Astrocyte of the cerebellum (primary cell): ENCODE measurements around the gene ZNF808.
"Not testable (repeated sequence)": the region's sequence is repeated elsewhere in the genome, so short reads cannot be mapped to it uniquely, and the experiment has no call there.

ENCODE experiments used
- DNase-seq: peaks from one replicate; pipeline ENCODE4 v3.0.0-alpha.2; 2011; ENCODE audit warnings: low read depth
- H3K4me3 ChIP-seq: 2 replicates; pipeline ENCODE4 v1.5.1; 2011; ENCODE audit warnings: mild to moderate bottlenecking, low read depth, low read length, moderate library complexity
- CTCF ChIP-seq: IDR thresholded peaks from 2 replicates; pipeline ENCODE4 v1.5.1; 2012; ENCODE audit warnings: low read length, low read depth, moderate library complexity, mild to moderate bottlenecking; ENCODE audit errors: missing control alignments
- in situ Hi-C: cut with HindIII; loops from 2 replicates; pipeline ENCODE4 v1.10.0; 2017; ENCODE audit warnings: low sequenced_read_pairs

ZNF808 gene

GRCh38 chr19:52527134-52527955 lies at the start of gene ZNF808:
ZNF808 (plus strand) TSS chr19:52527668; CDS start chr19:52543285, 15,617 bp downstream.
- in situ Hi-C loops = no loop called here
- peak; percentile 52 for TF ChIP-seq CTCF
- DNase-seq = peak; percentile 53
- peak within 1 kb of the TSS; percentile 75 for H3K4me3 ChIP-seq

- in situ Hi-C loops, H3K4me3 ChIP-seq, DNase-seq: not testable (repeated sequence)
These were observed 43.2 kb upstream of the ZNF808 start for GRCh38 chr19:52484111-52484743.

- DNase-seq, in situ Hi-C loops: not testable (repeated sequence)
These were observed 42.4 kb upstream of the ZNF808 start for GRCh38 chr19:52485064-52485463.

GRCh38 chr19:52485561-52486240 lies 41.8 kb upstream of the ZNF808 start:
- DNase-seq, in situ Hi-C loops, H3K4me3 ChIP-seq: not testable (repeated sequence)

More at GRCh38 chr19:52485064-52485463, 42.4 kb upstream of the ZNF808 start:
- not testable (repeated sequence) for H3K4me3 ChIP-seq

GRCh38 chr19:52492201-52492993 lies 35.1 kb upstream of the ZNF808 start:
- H3K4me3 ChIP-seq = no peak overlapping the region
- no peak for DNase-seq
- TF ChIP-seq CTCF = no peak
- in situ Hi-C loops = no loop called here

GRCh38 chr19:52492994-52493470 lies 34.4 kb upstream of the ZNF808 start:
- H3K4me3 ChIP-seq = no peak overlapping the region
- no peak for TF ChIP-seq CTCF
- no peak for DNase-seq
- in situ Hi-C loops = no loop called here

- in situ Hi-C loops = no loop called here
- TF ChIP-seq CTCF = no peak
- no peak overlapping the region for H3K4me3 ChIP-seq
These were observed 33.0 kb upstream of the ZNF808 start for GRCh38 chr19:52494518-52494917.

More at GRCh38 chr19:52494518-52494917, 33.0 kb upstream of the ZNF808 start:
- no peak for DNase-seq
